Effector memory CD4-positive, alpha-beta T cell (primary cell): ENCODE results near the gene OPCML.

Experiments
- DNase-seq, 3 donors: peaks; one replicate each; pipeline ENCODE4 v3.0.0-alpha.2; 2020
- H3K27ac ChIP-seq: 2 replicates; pipeline ENCODE4 v1.7.0; 2013; ENCODE audit warnings: mild to moderate bottlenecking, low read length, moderate library complexity; ENCODE audit not compliant: insufficient read depth, poor library complexity, severe bottlenecking
- H3K27me3 ChIP-seq: replicated peaks from 2 replicates; pipeline ENCODE4 v1.7.0; 2013; ENCODE audit warnings: mild to moderate bottlenecking, low read length; ENCODE audit not compliant: insufficient read depth, control insufficient read depth, poor library complexity, severe bottlenecking
- H3K36me3 ChIP-seq: 2 replicates; pipeline ENCODE4 v1.7.0; 2013; ENCODE audit warnings: mild to moderate bottlenecking, low read length, moderate library complexity; ENCODE audit not compliant: control insufficient read depth, insufficient read depth
- H3K4me1 ChIP-seq: 2 replicates; pipeline ENCODE4 v1.7.0; 2013; ENCODE audit warnings: low read length, mild to moderate bottlenecking; ENCODE audit not compliant: control insufficient read depth, insufficient read depth, poor library complexity, severe bottlenecking
- H3K4me3 ChIP-seq: 2 replicates; pipeline ENCODE4 v1.7.0; 2013; ENCODE audit warnings: low read length, low read depth, mild to moderate bottlenecking; ENCODE audit not compliant: insufficient read depth, poor library complexity, severe bottlenecking
- H3K9me3 ChIP-seq: 2 replicates; pipeline ENCODE4 v1.7.0; 2013; ENCODE audit warnings: mild to moderate bottlenecking, low read length, moderate library complexity; ENCODE audit not compliant: control insufficient read depth

Gene OPCML

DNA sequence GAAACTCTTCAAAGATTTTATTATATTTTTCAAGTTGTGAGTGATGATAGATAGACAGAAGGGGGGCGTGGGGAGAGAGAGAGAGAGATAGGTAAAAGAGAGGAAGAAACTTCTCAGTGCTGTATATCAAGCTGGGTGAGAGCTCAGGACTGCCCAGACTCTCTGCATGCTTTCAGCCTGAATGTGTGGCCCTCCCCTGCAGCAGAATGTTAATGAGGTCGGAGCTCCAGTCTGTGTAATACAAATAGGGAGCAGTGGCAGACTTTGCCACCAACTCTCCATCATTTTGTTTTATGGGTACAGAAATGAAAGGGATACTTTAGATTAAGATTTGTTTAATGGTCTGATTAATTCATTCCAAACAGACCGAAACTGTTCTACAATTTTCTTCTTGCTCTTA is 752.8 kb downstream of the OPCML start:
- H3K27me3 ChIP-seq = no peaks in the 10 kb centered on the region
- H3K4me3 ChIP-seq = no peak overlapping the region
- H3K27ac ChIP-seq = no peak overlapping the region
- H3K36me3 ChIP-seq = no peaks in the 10 kb centered on the region
- H3K4me1 ChIP-seq = no peaks in the 10 kb centered on the region
- H3K9me3 ChIP-seq = no peaks in the 10 kb centered on the region
- DNase-seq = no peak

DNA sequence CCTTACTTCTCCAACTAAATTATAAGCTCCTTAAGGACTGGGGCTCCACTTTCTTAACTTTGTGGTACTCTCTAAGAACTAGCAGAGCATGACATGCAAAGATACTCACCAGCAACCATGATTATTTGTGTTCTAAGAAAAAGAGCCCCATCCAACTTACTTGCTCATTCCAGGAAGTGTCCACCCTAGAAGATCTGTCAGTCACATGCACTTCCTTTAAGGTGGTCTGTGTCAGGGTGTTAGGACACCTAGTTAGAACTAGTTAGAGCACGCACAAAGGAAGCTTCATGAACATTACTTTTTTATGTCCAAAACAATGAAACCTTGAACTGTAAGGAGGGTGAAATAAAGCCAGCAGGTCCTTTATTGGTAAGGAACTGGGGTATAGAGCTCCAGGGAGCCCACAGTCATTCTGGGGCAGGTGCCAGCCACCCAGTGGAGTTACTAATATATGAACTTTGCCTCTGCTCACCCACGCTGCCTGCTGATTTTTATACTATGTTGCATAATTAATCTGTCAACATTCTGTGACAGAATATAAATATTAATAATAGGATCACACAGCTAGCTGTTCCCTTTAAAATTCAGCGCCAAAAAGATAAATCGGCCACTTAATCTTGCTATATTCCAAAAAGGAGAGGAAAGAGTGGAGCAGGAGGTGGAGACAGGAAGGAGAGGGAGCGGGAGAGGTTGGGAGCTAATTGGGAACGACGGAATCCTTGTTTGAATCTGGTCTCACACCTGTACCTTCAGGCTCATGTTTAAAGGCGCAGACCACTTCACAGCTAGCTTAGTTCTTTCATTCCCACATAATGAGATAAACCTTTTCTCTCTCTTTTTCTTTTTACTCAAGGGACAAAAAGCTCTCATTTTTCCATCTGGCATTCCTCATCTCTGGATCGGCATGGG is 755.0 kb downstream of the OPCML start:
- H3K4me3 ChIP-seq = no peak overlapping the region
- H3K27me3 ChIP-seq = no peaks in the 10 kb centered on the region
- no peaks in the 10 kb centered on the region for H3K9me3 ChIP-seq
- no peaks in the 10 kb centered on the region for H3K36me3 ChIP-seq
- no peak for DNase-seq
- H3K27ac ChIP-seq = no peak overlapping the region
- H3K4me1 ChIP-seq = no peaks in the 10 kb centered on the region

DNA sequence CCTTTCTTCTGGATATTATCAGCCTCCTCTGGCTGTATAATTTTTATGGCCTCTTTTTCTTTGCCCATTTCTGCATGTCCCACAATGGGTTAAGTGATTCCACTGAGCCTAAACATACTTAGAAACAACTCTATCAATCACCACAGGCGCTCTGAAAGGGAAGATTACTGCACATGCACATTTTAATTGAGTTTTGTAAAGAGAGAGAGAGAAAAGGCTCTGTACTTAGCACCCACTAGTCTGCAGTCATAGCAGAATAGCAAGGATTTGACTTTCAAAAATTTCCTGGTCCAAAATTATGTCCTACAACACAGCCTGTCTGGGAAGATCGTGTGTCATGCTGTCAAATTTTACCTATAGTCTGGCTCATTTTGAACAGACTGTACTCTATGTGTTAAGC is 758.5 kb downstream of the OPCML start:
- no peak overlapping the region for H3K4me3 ChIP-seq
- DNase-seq = no peak
- no peaks in the 10 kb centered on the region for H3K36me3 ChIP-seq
- H3K27ac ChIP-seq = no peak overlapping the region
- no peaks in the 10 kb centered on the region for H3K27me3 ChIP-seq
- no peaks in the 10 kb centered on the region for H3K4me1 ChIP-seq
- H3K9me3 ChIP-seq = no peaks in the 10 kb centered on the region

DNA sequence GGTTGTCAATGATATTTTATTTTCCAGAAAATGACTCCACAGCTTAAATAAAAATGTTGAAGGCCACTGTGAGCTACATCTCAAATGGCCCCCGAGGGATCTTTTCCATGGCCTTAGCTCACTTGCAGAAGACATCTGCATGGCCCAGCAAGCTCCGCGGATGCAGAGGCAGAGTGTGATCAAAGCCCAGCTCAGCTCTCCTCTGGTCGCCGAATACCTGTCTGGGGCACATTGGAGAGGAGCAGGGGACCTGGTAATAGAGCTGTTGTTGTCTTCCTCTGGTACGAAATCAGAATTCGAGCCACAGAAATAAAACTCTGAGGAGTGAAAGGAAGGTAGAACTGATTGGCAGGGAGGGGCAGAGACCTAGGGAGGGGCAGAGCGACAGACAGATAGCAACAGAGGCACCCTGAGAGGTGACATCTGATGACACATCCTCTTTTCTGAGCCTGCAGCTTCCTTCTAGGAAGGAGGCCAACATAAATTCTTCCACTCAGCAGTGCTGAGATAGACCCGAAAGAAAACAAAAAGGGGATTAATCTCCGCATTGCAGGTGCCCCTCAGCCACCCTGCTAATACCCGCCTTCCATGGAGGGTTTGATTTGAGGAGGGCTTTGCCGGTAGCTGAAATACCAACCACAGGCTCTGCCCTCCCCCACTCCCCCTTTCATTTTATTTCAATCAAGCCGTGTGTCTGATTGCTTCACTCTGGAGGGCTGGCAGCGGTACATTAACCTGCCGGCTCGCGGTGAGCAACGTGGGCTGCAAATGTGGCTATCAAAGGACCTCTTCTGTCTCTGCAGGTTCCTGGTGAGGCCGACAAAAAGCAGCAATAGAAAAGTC is 759.4 kb downstream of the OPCML start:
- H3K27ac ChIP-seq = no peak overlapping the region
- no peaks in the 10 kb centered on the region for H3K27me3 ChIP-seq
- no peaks in the 10 kb centered on the region for H3K9me3 ChIP-seq
- H3K4me3 ChIP-seq = no peak overlapping the region
- no peaks in the 10 kb centered on the region for H3K36me3 ChIP-seq
- DNase-seq = no peak
- no peaks in the 10 kb centered on the region for H3K4me1 ChIP-seq

DNA sequence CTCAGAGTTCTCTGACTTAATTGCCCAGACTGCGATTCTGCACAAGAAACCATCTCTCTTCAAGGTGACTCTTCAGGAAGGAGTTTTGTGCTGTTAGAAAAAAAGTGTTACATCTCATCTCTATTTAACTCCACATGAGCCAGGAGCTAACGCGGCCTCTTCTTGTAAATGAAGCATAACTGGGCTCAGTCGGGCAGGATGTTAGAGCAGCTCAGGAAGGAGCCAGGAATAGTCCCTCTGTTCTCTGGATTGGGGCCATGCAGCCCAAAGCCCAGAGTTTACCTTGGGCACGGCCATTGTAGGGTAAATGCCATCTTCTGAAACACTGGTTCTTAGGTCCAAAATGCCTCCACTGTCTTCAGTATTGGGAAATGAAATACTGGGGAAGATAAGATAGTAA is 760.6 kb downstream of the OPCML start:
- H3K36me3 ChIP-seq = no peaks in the 10 kb centered on the region
- no peak overlapping the region for H3K27ac ChIP-seq
- no peak overlapping the region for H3K4me3 ChIP-seq
- no peaks in the 10 kb centered on the region for H3K27me3 ChIP-seq
- no peak for DNase-seq
- no peaks in the 10 kb centered on the region for H3K9me3 ChIP-seq
- H3K4me1 ChIP-seq = no peaks in the 10 kb centered on the region

DNA sequence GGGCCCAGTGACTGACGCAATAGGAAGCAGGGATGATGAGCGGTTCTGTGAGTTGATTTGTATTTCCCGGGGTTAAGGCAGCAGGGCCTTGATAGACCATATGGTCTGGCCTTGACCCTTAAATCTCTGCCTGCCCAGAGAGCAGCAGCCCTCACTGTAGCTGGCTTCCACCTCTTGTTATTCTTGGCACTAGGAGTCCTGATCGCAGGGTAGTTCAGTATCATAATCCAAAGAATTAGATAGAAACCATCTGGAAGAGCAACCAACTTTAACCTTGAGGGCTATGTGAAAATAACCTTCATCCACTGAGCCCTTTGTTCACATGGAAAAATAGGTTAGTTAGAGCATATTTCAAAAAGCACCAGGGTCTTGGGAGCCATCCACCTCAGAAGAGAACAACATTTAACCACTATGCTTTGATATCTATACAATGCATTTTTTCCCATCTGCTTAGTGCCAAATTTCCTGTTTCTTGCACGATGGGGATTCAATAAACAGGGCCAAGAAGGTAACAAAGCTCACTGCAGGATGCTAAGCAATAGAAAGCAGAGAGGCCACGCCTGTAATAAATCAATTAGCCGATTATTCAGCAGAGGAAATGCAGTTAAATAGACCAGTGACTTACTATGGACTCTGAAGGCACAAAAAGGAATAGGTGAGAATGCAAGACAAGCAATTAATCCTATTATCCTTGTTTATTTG is 761.3 kb downstream of the OPCML start:
- H3K4me1 ChIP-seq = no peaks in the 10 kb centered on the region
- DNase-seq = no peak
- no peaks in the 10 kb centered on the region for H3K27me3 ChIP-seq
- no peaks in the 10 kb centered on the region for H3K9me3 ChIP-seq
- no peaks in the 10 kb centered on the region for H3K36me3 ChIP-seq
- H3K4me3 ChIP-seq = no peak overlapping the region
- H3K27ac ChIP-seq = no peak overlapping the region

DNA sequence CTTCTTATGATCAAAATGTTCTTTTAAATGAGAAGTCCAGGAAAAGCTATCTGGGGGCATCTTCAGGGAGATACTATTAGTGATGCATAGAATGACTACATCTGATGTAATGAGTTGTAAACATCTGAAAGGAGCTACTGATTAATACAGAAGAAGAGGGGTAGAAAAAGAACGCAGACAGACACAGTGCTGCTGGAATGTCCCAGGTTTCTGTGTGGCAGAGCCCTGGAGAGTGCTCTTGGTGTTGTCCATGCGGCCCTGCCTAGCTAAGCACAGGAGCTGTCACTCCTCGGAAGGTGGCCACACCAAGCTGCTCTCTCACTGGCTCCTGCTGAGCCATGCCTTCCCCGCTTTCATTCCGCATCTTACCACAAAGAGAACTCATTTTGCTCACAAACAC is 768.8 kb downstream of the OPCML start:
- no peak overlapping the region for H3K4me3 ChIP-seq
- no peaks in the 10 kb centered on the region for H3K4me1 ChIP-seq
- H3K9me3 ChIP-seq = no peaks in the 10 kb centered on the region
- no peak overlapping the region for H3K27ac ChIP-seq
- no peaks in the 10 kb centered on the region for H3K27me3 ChIP-seq
- H3K36me3 ChIP-seq = no peaks in the 10 kb centered on the region
- DNase-seq = no peak

DNA sequence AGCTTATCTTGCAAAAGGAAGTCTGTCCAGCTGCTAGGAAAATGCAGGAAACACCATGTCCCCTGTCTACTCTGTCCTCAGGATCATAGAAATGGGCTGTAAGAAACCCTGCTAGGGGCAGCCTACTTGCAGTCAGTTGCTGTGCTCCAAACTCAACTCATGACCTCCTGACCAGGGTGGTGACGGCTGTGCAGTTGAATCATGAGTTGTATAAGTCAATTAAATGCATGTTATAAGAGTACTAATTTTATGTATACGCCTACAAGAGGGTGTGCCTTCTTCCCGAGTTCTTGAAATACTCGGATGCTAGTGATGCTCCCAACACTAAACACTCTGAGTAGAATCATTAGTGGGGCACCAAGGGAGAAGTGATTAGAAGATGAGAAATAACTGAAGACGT is 776.4 kb downstream of the OPCML start:
- no peak overlapping the region for H3K4me3 ChIP-seq
- H3K27ac ChIP-seq = no peak overlapping the region
- H3K27me3 ChIP-seq = no peaks in the 10 kb centered on the region
- no peak for DNase-seq
- H3K9me3 ChIP-seq = no peaks in the 10 kb centered on the region
- no peaks in the 10 kb centered on the region for H3K36me3 ChIP-seq
- no peaks in the 10 kb centered on the region for H3K4me1 ChIP-seq

DNA sequence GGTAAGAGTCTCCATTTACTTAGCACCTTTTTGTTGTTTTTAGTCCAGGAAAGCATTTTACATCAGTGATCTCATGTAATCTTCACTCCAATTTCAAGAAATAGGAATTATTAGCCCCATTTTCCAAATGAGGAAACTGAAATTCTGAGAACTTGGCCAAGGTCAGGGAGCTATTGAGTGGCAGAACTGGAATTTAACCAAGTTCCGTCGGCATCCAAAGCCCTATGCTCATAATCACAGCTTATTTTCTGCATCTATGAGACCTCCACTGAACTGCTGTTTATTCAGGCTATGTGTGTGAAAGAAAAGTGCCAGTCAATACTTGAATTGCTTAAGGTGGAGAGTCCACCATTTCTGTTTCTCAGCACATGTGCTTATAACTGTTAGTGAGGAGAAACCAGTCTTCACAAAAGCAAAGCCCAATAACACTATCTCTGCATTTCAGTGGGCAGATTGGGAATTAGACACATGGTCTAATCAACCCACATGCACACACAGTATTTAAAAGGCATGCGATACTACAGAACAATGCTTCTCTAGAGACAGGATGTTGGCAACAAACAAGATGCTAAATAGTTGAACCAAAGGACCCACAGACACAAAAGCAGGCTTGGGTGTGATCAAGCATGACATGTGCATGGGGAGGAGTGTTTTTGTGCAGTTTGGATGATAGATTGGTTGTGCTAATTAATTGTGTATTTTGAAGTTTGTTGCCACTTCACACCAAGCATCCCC is 780.6 kb downstream of the OPCML start:
- Histone ChIP-seq H3K36me3 (no peaks in the 10 kb centered on the region), H3K9me3 (no peaks in the 10 kb centered on the region), H3K4me3 (no peak overlapping the region), H3K27ac (no peak overlapping the region), H3K4me1 (no peaks in the 10 kb centered on the region), H3K27me3 (no peaks in the 10 kb centered on the region)
- no peak for DNase-seq
